ENCODE measurements around the gene FGF19. TPM values are rescaled to one million over a fixed set of nuclear protein-coding genes. Genes with fewer than 3 reads are reported as not detected.
A peak's percentile ranks its signal among the peaks of the same experiment; 100 is the strongest.

FGF19 gene
- total and polyA plus RNA-seq, 2 donors (not counting 1 experiment from before 2014, with no cell fraction given) = not detected

- peaks cover 26% of the 10 kb centered on the region for H3K27me3 Mint-ChIP-seq
- no peak overlapping the region for H3K4me3 Mint-ChIP-seq
Measured at GRCh38 chr11:69716891-69717747, 13.3 kb upstream of the FGF19 start.

More at GRCh38 chr11:69716891-69717747, 13.3 kb upstream of the FGF19 start:
- ChIA-PET CTCF (no interaction called here), POLR2A (no interaction called here)
- peak overlapping the region; percentile 46 for H3K27ac Mint-ChIP-seq
- intact Hi-C loops (cut with micrococcal nuclease) = no loop called here
- H3K4me2 ChIP-seq (replicated peaks; ENCODE audit: low read depth, low read length, poor library complexity, severe bottlenecking) = no peak overlapping the region
- H3K4me1 ChIP-seq (ENCODE audit: control insufficient read depth in 2 of 2, insufficient read depth in 2 of 2, low read length in 2 of 2) = peaks cover 8 to 12% of the 10 kb centered on the region in 2 donors
- ATAC-seq (ENCODE audit: low read depth) (no peak), DNase-seq (no peak)
- H3K9me3 ChIP-seq (ENCODE audit: control extremely low read depth in 1 of 3, control insufficient read depth in 2 of 3, insufficient read depth in 1 of 3, low read length in 2 of 3) = peaks cover 0 to 29% (median 0%) of the 10 kb centered on the region in 3 donors
- no peak for TF ChIP-seq CTCF (IDR thresholded peaks at IDR 0.05)
- TF ChIP-seq EZH2 (IDR thresholded peaks at IDR 0.05; ENCODE audit: borderline replicate concordance, insufficient read depth, low read depth, low read length, poor library complexity, severe bottlenecking) = no peak
- no peaks in the 10 kb centered on the region for H3K9me3 Mint-ChIP-seq (ENCODE audit: insufficient read depth)
- no peak overlapping the region for H2AFZ ChIP-seq (ENCODE audit: insufficient read depth, low read depth, low read length, poor library complexity, severe bottlenecking)
- H3K27me3 ChIP-seq (replicated peaks in 1 of 4; ENCODE audit: control extremely low read depth in 1 of 4, control insufficient read depth in 3 of 4, insufficient read depth in 4 of 4, low read length in 3 of 4) = peaks cover 0 to 56% (median 14%) of the 10 kb centered on the region in 4 experiments
- no peak overlapping the region for H3K4me3 ChIP-seq (ENCODE audit: control extremely low read depth in 1 of 5, extremely low read depth in 1 of 5, insufficient read depth in 1 of 5, low read depth in 2 of 5, low read length in 4 of 5)
- no peaks in the 10 kb centered on the region for H3K79me2 ChIP-seq (ENCODE audit: control insufficient read depth, insufficient read depth, low read length)
- H3K9ac ChIP-seq (ENCODE audit: low read length) = no peak overlapping the region
- WGBS (ENCODE audit: insufficient coverage) = 53% methylated on average over 4 of the region's 6 CpGs
- H3K36me3 ChIP-seq (replicated peaks in 1 of 2; ENCODE audit: control extremely low read depth in 1 of 2, control insufficient read depth in 1 of 2, extremely low read depth in 1 of 2, insufficient read depth in 2 of 2, low read length in 1 of 2) = no peaks in the 10 kb centered on the region
- no peak overlapping the region for H3K27ac ChIP-seq (ENCODE audit: low read length in 2 of 2)
- no peaks in the 10 kb centered on the region for H4K20me1 ChIP-seq (ENCODE audit: control insufficient read depth, insufficient read depth, low read length, poor library complexity, severe bottlenecking)
- H3K4me1 Mint-ChIP-seq = peaks cover 7% of the 10 kb centered on the region
